ENCODE data around the gene ALLC.
"Not testable (repeated sequence)": the region's sequence is repeated elsewhere in the genome, so short reads cannot be mapped to it uniquely, and the experiment has no call there.

The ALLC gene

GRCh38 chr2:3657881-3658280, at the start of gene ALLC:
Gene ALLC, plus strand, starts transcription at chr2:3658200. Its CDS starts 12,958 bp downstream, at chr2:3671158.
- no peak for DNase-seq (ENCODE audit: low read depth in 2 of 2)

- DNase-seq (ENCODE audit: low read depth in 2 of 2), result no peak
Measured at GRCh38 chr2:3608373-3609278, 49.4 kb upstream of the ALLC start.

DNA sequence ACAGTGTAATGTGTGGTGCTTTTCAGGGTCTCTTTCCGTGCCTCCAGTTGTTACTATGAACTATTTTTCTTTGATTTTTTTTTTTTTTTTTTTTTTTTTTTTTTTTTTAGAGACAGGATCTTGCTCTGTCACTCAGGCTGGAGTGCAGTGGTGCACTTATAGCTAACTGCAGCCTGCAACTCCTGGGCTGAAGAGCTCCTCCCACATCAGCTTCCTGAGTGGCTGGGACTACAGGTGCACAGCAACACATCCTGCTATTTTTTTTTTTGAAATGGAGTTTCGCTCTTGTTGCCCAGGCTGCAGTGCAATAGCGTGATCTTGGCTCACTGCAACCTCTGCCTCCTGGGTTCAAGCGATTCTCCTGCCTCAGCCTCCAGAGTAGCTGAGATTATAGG, 48.7 kb upstream of the ALLC start:
- not testable (repeated sequence) for DNase-seq (ENCODE audit: low read depth in 2 of 2)

DNA sequence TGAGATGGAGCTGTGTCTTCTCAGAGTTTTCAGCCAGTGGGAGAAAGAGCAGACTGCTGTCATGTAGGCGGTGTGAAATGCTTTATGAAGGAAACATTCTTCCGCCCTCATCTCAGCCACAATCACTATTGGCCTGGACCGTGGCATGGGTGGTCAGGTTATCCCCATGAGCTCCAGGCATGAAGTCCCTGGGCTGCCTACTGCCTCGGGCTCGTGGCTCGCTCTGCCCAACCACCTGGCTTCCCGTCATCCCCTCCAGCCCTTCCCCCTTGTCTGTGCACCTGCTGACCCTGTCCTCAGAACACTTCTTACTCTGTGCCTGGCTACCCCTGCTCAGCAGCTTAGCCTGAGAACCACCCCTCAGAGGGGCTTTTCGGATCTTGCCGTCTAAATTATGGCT, 47.6 kb upstream of the ALLC start:
- DNase-seq (ENCODE audit: low read depth in 2 of 2), result no peak

GRCh38 chr2:3610881-3611505, 47.0 kb upstream of the ALLC start:
- no peak for DNase-seq (ENCODE audit: low read depth in 2 of 2)

DNA sequence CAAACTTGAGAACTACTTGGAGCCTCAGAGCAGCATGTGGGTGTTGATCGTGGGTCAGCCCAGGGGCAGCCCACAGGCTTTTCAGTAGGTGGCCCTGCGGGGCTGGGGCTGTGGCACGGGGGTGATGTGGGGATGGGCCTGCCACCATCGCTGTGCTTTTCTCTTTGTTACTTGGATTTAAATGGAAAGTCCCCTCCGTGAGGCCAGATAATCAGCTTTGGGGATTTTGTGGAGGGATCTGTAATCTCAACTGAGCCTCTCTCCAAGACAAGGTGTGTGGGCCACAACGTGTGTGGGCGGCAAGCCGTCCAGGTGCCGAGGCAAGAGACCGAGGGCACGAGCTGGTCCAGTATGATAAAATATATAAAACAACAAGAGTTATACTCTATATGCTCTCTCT, 46.4 kb upstream of the ALLC start:
- DNase-seq (ENCODE audit: low read depth in 2 of 2), result no peak

DNA sequence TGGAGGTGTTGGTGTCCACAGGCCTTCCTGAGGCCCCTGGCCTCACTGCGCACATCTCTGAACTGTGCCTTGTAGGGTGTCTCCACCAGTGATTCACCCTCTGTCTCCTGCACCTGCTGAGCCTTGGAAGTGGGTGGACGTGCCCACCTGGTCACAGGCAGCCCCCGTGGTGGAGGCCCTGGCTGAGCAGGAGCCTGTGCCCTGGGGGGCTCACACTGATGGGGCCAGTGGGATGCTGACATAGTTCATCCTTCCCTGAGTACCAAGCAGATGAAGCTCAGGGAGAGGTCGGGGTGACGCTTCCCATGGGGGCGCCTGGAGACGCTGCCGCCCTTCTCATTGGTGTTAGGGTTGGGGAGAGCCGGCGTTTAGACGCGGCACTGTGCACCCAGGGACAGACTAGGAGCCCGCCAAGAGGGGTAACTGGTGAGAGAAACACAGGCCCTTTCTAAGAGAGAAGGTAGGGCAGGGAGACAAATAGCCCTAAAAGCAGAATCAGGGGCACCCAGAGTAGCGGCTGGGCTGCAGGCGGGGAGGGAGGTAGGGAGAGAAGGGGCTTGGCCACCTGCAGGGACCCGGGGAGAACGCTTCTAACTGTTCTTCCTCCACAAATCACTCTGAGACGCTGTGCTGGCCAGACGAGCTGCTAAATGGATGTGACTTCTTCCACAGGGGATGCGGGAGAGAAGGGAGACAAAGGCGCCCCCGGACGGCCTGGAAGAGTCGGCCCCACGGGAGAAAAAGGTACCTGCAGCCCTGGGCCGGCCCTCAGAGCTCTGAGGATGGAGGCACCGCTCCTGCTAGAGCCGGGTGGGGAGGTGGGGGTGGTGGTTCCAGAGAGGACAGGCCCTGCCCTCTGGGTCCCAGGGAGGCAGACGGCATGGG, 45.1 kb upstream of the ALLC start:
- no peak for DNase-seq (ENCODE audit: low read depth in 2 of 2)

DNA sequence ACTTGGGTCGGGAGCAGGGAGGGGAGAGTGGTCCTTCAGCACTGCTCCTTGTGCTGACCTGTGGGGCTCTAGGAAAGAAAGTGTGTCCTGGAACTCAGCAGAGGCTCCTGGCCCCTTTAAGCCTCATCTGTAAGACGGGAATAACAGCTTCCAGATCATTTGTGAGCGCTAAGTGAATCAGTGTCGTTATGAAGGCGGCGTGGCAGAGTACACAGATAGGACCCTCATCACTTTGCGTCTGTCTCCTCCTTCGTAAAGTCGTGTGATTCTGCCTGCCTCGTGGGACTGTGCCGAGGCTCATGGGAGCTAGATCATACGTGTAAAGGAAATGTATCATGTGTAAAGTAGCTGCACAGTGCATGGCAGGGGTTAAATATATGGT, 44.5 kb upstream of the ALLC start:
- no peak for DNase-seq (ENCODE audit: low read depth in 2 of 2)

- not testable (repeated sequence) for DNase-seq (ENCODE audit: low read depth in 2 of 2)
Measured at GRCh38 chr2:3614743-3615142, 43.3 kb upstream of the ALLC start.

DNA sequence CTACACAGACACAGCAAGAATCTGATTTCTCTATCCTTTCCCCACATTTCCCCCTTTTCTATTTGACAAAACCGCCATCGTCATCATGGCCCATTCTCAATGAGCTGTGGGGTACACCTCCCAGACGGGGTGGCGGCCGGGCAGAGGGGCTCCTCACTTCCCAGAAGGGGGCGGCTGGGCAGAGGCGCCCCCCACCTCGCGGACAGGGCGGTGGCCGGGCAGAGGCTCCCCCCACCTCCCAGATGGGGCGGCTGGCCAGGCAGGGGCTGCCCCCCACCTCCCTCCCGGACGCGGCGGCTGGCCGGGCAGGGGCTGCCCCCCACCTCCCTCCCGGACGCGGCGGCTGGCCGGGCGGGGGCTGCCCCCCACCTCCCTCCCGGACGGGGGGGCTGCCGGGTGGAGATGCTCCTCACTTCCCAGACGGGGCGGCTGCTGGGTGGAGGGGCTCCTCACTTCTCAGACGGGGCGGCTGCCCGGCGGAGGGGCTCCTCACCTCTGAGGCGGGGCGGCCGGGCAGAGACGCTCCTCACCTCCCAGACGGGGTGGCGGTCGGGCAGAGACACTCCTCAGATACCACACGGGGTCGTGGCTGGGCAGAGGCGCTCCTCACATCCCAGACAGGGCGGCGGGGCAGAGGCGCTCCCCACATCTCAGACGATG, 42.3 kb upstream of the ALLC start:
- DNase-seq (ENCODE audit: low read depth in 2 of 2), result not testable (repeated sequence)

DNA sequence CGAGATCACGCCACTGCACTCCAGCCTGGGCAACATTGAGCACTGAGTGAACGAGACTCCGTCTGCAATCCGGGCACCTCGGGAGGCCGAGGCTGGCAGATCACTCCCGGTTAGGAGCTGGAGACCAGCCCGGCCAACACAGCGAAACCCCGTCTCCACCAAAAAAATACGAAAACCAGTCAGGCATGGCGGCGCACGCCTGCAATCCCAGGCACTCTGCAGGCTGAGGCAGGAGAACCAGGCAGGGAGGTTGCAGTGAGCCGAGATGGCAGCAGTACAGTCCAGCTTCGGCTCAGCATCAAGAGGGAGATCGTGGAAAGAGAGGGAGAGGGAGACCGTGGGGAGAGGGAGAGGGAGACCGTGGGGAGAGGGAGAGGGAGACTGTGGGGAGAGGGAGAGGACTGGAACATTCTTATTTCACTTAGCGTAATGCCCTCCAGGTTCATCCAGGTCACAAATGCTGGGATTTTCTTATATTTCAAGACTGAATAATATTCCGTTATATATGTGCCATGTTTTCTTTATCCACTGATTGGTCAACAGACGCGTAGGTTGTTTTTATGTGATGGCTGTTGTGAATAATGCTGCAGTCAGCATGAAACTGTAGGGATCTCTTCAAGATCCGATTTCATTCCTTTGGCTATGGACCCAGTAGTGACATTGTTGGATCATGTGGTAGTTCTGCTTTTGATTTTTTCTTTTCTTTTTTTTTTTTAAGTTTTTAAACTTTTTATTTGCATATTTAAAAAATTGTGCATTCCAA, 41.4 kb upstream of the ALLC start:
- DNase-seq (ENCODE audit: low read depth in 2 of 2), result not testable (repeated sequence)

GRCh38 chr2:3617198-3617890, 40.7 kb upstream of the ALLC start:
- DNase-seq (ENCODE audit: low read depth in 2 of 2), result no peak

- DNase-seq (ENCODE audit: low read depth in 2 of 2), result no peak
Measured at GRCh38 chr2:3618367-3618766, 39.6 kb upstream of the ALLC start.

DNA sequence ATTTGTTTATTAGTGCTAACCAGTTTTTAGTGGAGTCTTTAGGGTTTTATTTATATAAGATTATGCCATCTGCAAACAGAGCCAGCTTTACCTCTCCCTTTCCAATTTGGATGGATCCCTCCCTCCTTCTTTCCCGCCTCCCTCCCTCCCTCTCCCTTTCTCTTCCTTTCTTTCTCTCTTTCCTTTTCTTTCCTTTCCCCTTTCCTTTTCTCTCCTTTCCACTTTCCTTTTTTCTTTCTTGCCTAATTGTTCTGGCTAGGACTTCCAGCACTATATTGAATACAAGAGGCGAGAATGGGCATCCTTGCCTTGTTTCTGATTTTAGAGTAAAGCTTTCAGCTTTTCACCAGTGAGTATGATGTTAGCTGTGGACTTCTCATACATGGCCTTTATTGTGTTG, 39.0 kb upstream of the ALLC start:
- no peak for DNase-seq (ENCODE audit: low read depth in 2 of 2)

GRCh38 chr2:3619661-3620060, 38.3 kb upstream of the ALLC start:
- not testable (repeated sequence) for DNase-seq (ENCODE audit: low read depth in 2 of 2)

GRCh38 chr2:3620834-3621233, 37.2 kb upstream of the ALLC start:
- DNase-seq (ENCODE audit: low read depth in 2 of 2), result no peak

GRCh38 chr2:3622967-3623366, 35.0 kb upstream of the ALLC start:
- no peak for DNase-seq (ENCODE audit: low read depth in 2 of 2)

DNA sequence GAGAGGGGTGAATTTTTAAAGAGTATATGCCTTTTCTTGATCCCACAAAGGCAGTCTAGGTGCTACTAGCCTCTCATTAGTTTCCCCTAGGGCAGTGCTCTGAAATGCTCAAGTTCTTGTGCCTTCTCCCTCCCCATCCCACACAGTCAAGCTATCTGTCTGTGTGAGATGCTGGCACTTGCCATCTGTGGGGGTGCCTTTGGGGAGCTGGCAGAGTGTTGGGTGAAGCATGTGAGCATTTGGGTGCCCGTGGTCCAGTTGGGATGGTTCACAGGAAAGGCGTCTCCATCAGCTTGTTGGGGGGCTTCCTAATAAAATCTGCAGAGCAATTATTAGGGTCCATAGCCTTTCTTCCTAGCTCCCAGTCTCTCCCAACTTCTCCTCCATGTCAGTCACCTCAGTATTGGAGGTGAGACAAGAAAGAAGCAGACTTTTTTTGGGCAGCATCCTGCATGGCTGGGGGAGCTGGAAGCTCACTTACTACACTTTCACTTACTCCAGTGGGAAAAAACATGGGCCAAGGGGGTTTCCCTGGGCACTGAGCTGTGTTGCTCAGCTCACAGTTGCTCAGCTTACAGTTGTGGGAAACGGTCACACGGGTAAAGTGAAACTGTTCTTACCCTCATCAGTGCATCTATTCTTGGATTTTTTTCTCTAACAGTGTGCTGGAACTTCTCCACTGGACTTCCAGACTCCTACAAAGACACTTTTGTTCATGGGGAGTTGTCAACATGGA, 33.8 kb upstream of the ALLC start:
- DNase-seq (ENCODE audit: low read depth in 2 of 2), result no peak

GRCh38 chr2:3625186-3625585, 32.8 kb upstream of the ALLC start:
- DNase-seq (ENCODE audit: low read depth in 2 of 2), result no peak

Data from fibroblast of skin of left quadriceps (primary cell).